Astrocyte of the spinal cord (primary cell): Measurements from ENCODE around the gene DNAH8.

ENCODE experiments used
- DNase-seq: peaks from one replicate; pipeline ENCODE4 v3.0.0; 2011; ENCODE audit warnings: low read depth, low spot score
- H3K4me3 ChIP-seq: 2 replicates; pipeline ENCODE4 v1.5.1; 2011; ENCODE audit warnings: low read depth, mild to moderate bottlenecking, low read length, moderate library complexity
- CTCF ChIP-seq: IDR thresholded peaks from 2 replicates; pipeline ENCODE4 v1.5.1; 2012; ENCODE audit warnings: low read depth, mild to moderate bottlenecking, low read length, inconsistent platforms
- in situ Hi-C: cut with HindIII; loops from 2 replicates; pipeline ENCODE4 v1.10.0; 2017; ENCODE audit warnings: low sequenced_read_pairs

Gene DNAH8

GRCh38 chr6:38714239-38715015 is 684 bp upstream of the DNAH8 start:
- no peak for DNase-seq
- in situ Hi-C loops: no loop called here
- TF ChIP-seq CTCF: no peak
- H3K4me3 ChIP-seq: no peak overlapping the region

GRCh38 chr6:38716825-38717224 is 1.7 kb downstream of the DNAH8 start:
- H3K4me3 ChIP-seq: no peak overlapping the region
- in situ Hi-C loops: no loop called here
- TF ChIP-seq CTCF: no peak
- DNase-seq: no peak

GRCh38 chr6:38719358-38719757 is 4.2 kb downstream of the DNAH8 start:
- DNase-seq: no peak
- in situ Hi-C loops: no loop called here
- no peak for TF ChIP-seq CTCF
- H3K4me3 ChIP-seq: no peak overlapping the region

GRCh38 chr6:38720295-38720694 is 5.2 kb downstream of the DNAH8 start:
- H3K4me3 ChIP-seq: no peak overlapping the region
- DNase-seq: no peak
- in situ Hi-C loops: no loop called here
- TF ChIP-seq CTCF: no peak

- DNase-seq: no peak
- no peak overlapping the region for H3K4me3 ChIP-seq
- TF ChIP-seq CTCF: no peak
- in situ Hi-C loops: no loop called here
Observed at GRCh38 chr6:38722038-38722437, 6.9 kb downstream of the DNAH8 start.

- DNase-seq: no peak
- no peak for TF ChIP-seq CTCF
- no peak overlapping the region for H3K4me3 ChIP-seq
- in situ Hi-C loops: no loop called here
Observed at GRCh38 chr6:38722727-38723334, 7.7 kb downstream of the DNAH8 start.
